A673 (cell line): ENCODE measurements around the gene DIP2B. TPM values are rescaled to one million over a fixed set of nuclear protein-coding genes. Genes with fewer than 3 reads are reported as not detected.

Experiments used
- BruUV-seq: library from RNA; stranded (reverse); fragments of 400-500 nt; replicated peaks from 2 replicates; lab custom pipeline; 2021; lab: Mats Ljungman, UMichigan
- CTCF ChIA-PET: fragments of 300-600 bp; sonication (Branson Sonifier 250); formaldehyde crosslinking; loops from one replicate; lab custom pipeline; 2022; ENCODE audit warnings: antibody characterized with exemption; lab: Charles Lee
- POLR2A ChIA-PET: fragments of 300-600 bp; sonication (Branson Sonifier 250); formaldehyde crosslinking; loops from one replicate; lab custom pipeline; 2022; ENCODE audit warnings: antibody characterized with exemption; ENCODE audit not compliant: low non-redundant PET; lab: Charles Lee
- DNase-seq: peaks from one replicate; pipeline ENCODE4 v3.0.0-alpha.2; 2015; ENCODE audit warnings: low spot score
- H3K27ac ChIP-seq: fragments of 200-600 bp; sonication (generic); 2 replicates; pipeline ENCODE4 v1.5.1; 2016; ENCODE audit warnings: mixed run types, low read depth, mild to moderate bottlenecking, mixed read lengths, antibody characterized with exemption, low read length; ENCODE audit not compliant: poor library complexity, severe bottlenecking
- H3K27me3 ChIP-seq: fragments of 200-600 bp; sonication (generic); replicated peaks from 2 replicates; pipeline ENCODE4 v1.6.1; 2017; ENCODE audit warnings: mixed run types, low read depth, mild to moderate bottlenecking, mixed read lengths, antibody characterized with exemption, low read length; ENCODE audit not compliant: insufficient read depth, poor library complexity
- H3K36me3 ChIP-seq: fragments of 200-600 bp; sonication (generic); 2 replicates; pipeline ENCODE4 v1.6.1; 2016; ENCODE audit warnings: mixed run types, mild to moderate bottlenecking, mixed read lengths, antibody characterized with exemption, low read length; ENCODE audit not compliant: insufficient read depth, poor library complexity, severe bottlenecking
- H3K4me1 ChIP-seq: fragments of 200-600 bp; sonication (generic); 2 replicates; pipeline ENCODE4 v1.6.1; 2017; ENCODE audit warnings: mixed run types, mild to moderate bottlenecking, mixed read lengths, antibody characterized with exemption, low read length; ENCODE audit not compliant: insufficient read depth, poor library complexity, severe bottlenecking
- H3K4me3 ChIP-seq: fragments of 200-600 bp; sonication (generic); 2 replicates; pipeline ENCODE4 v1.5.1; 2016; ENCODE audit warnings: low read depth, mixed run types, mild to moderate bottlenecking, mixed read lengths, low read length; ENCODE audit not compliant: poor library complexity, severe bottlenecking
- H3K9me3 ChIP-seq: fragments of 200-600 bp; sonication (generic); 2 replicates; pipeline ENCODE4 v1.6.1; 2016; ENCODE audit warnings: mixed run types, low read depth, mild to moderate bottlenecking, mixed read lengths, antibody characterized with exemption, low read length; ENCODE audit not compliant: poor library complexity, severe bottlenecking
- CTCF ChIP-seq: fragments of 300-800, 200-600 bp; sonication (generic); conservative IDR thresholded peaks from 2 replicates; pipeline ENCODE4 v1.5.1; 2017; ENCODE audit warnings: low read depth, mild to moderate bottlenecking, antibody characterized with exemption, low read length, moderate library complexity, mixed read lengths
- EZH2 ChIP-seq: fragments of 200-600 bp; sonication (generic); IDR thresholded peaks from 2 replicates; pipeline ENCODE4 v1.6.1; 2017; ENCODE audit warnings: borderline replicate concordance, low read depth, mild to moderate bottlenecking, mixed read lengths, antibody characterized with exemption, low read length; ENCODE audit not compliant: poor library complexity, severe bottlenecking
- intact Hi-C: fragments of 100-400 bp; cut with micrococcal nuclease; formaldehyde crosslinking; loops from one replicate; pipeline ENCODE4 v1.10.0; 2022; ENCODE audit not compliant: unreplicated experiment
- total RNA-seq: library from RNA; stranded (reverse); gene quantifications from 2 replicates; pipeline ENCODE4 v1.2.3, GENCODE V29; 2021

The DIP2B gene
- total RNA-seq, 1 experiment from 2014 or later: 40.5 TPM

GRCh38 chr12:50598321-50598862 lies 93.6 kb downstream of the DIP2B start:
- no peak for TF ChIP-seq CTCF
- no peak for TF ChIP-seq EZH2
- POLR2A ChIA-PET: no interaction called here
- H3K4me3 ChIP-seq: no peak overlapping the region

GRCh38 chr12:50599366-50600095 lies 94.7 kb downstream of the DIP2B start:
- Histone ChIP-seq H3K4me1 (peaks cover 63% of the 10 kb centered on the region), H3K9me3 (no peaks in the 10 kb centered on the region), H3K27ac (peak overlapping the region; percentile 2), H3K4me3 (no peak overlapping the region), H3K36me3 (no peaks in the 10 kb centered on the region), H3K27me3 (no peaks in the 10 kb centered on the region)
- TF ChIP-seq CTCF (no peak), EZH2 (no peak)
- BruUV-seq: no TSS peak
- POLR2A ChIA-PET: no interaction called here
- CTCF ChIA-PET: no interaction called here
- DNase-seq: no peak
- intact Hi-C loops: no loop called here

More at GRCh38 chr12:50598321-50598862, 93.6 kb downstream of the DIP2B start:
- H3K9me3 ChIP-seq: no peaks in the 10 kb centered on the region
- CTCF ChIA-PET: no interaction called here
- no peaks in the 10 kb centered on the region for H3K27me3 ChIP-seq
- H3K36me3 ChIP-seq: no peaks in the 10 kb centered on the region
- intact Hi-C loops: no loop called here
- BruUV-seq: no TSS peak
- peak overlapping the region; percentile 53 for H3K27ac ChIP-seq
- H3K4me1 ChIP-seq: peaks cover 58% of the 10 kb centered on the region
- DNase-seq: no peak

- intact Hi-C loops: no loop called here
- no peaks in the 10 kb centered on the region for H3K36me3 ChIP-seq
- H3K27ac ChIP-seq: peak overlapping the region; percentile 2
- no peaks in the 10 kb centered on the region for H3K27me3 ChIP-seq
- peaks cover 57% of the 10 kb centered on the region for H3K4me1 ChIP-seq
- H3K4me3 ChIP-seq: no peak overlapping the region
- BruUV-seq: no TSS peak
- ChIA-PET POLR2A (no interaction called here), CTCF (no interaction called here)
- TF ChIP-seq EZH2: no peak
- no peak for TF ChIP-seq CTCF
- H3K9me3 ChIP-seq: no peaks in the 10 kb centered on the region
- DNase-seq: no peak
These were observed 95.6 kb downstream of the DIP2B start for GRCh38 chr12:50600364-50600763.
